ENCODE measurements around the gene SYNE2.
"Not testable (repeated sequence)": the region's sequence is repeated elsewhere in the genome, so short reads cannot be mapped to it uniquely, and the experiment has no call there.

Gene SYNE2

DNA sequence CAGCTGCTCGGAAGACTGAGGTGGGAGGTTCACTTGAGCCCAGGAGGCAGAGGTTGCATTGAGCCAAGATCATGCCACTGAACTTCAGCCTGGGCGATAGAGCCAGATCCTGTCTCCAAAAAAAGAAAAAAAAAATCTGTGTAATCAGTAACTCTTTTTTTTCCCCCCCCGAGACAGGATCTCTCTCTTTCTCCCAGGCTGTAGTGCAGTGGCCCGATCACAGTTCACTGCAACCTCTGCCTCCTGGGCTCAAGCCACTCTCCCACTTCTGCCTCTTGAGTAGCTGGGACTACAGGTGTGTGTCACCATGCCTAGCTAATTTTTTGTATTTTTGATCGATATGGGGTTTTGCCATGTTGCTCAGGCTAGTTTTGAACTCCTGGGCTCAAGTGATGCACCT is 113.6 kb downstream of the SYNE2 start:
- no peak for DNase-seq

DNA sequence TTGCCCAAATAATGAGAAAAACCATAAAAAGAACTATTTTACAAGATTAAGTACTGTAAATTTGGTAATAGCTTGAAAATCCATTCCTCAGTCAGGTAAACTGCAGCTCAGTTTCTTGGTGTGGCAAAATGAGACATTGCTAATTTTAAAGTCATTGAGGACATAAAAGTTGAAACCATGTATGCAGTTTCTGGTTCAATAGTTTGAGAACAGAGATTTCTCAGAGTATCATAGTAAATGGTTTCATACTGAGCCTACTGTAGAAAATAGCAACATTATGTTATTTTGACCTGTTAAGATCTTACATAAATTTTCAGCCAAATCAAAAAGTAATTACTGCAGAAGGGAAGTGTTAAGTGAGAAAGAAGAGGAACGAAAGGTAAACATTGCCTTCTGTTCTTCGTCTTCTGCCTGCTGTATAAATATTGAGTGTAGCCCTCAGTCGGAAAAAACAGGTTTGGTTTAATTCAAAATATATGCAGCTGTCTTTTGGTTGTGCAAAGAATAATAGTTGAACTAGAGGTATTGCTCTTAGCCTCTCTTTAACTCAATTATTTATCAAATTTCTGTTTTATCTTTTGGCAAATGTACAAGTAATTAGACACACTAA is 119.6 kb downstream of the SYNE2 start:
- no peak for DNase-seq

GRCh38 chr14:63974176-63974575 is 121.4 kb downstream of the SYNE2 start:
- DNase-seq = no peak

- no peak for DNase-seq
Observed at GRCh38 chr14:63981569-63981968, 128.8 kb downstream of the SYNE2 start.

DNA sequence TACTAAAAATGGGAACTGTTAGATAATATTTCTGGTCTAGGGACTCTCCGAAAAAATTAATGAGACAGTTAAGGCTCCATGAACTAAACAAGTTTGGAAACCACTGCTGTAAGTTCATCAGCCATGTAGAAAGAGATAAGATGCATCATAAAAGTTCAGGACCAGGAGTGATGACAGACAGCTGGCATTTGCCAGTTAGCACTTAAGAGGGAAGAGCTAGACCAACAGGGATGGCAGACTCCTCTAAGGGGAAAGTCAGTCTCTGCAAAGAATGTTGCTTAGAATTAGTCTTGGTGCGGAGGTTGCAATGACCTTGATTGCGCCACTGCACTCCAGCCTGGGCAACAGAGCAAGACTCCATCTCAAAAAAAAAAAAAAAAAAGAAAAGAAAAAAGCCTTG is 129.4 kb downstream of the SYNE2 start:
- no peak for DNase-seq

GRCh38 chr14:63982629-63983028 is 129.8 kb downstream of the SYNE2 start:
- no peak for DNase-seq

- no peak for DNase-seq
Observed at GRCh38 chr14:63986789-63987533, 134.2 kb downstream of the SYNE2 start.

GRCh38 chr14:63988579-63988978 is 135.8 kb downstream of the SYNE2 start:
- DNase-seq = no peak

DNA sequence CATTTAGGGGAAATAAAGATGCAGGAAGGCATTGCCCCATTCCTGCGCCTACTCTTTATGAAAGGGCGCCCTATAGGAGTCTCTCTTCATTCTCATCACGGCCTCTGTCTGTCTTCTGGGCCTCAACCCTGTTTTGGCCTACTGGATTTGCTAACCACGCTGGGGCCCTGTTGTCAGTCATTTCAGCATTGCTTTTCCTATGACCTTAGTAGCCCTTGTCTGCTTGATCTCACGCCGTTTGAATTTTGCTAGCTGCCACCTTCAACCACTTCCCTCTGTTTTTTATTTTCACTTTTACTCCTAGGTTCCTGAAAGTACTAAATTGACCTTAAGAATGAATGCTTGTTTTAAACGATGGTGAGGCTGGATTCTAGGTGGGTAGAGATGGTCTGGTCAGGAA is 139.0 kb downstream of the SYNE2 start:
- no peak for DNase-seq

- DNase-seq = no peak
Observed at GRCh38 chr14:63992858-63993257, 140.1 kb downstream of the SYNE2 start.

DNA sequence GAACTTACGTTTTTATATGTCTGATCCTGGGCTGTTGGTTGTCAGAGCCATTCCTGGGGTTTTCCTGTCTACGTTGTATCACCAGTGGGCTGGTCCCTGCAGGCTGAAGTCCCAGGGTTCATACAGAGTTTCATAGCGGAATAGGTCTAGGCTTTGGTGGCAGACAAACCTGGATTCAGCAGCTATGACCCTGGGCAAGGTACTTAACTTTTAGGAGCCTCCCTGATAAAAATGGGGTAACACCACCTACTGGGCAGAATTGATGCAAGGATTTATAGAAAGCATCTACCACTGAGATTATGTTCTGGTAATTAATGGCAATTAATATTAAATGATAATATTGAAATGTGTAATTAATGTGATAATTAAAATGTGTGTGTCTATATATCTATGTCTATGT is 141.2 kb downstream of the SYNE2 start:
- DNase-seq = no peak

- DNase-seq = no peak
Observed at GRCh38 chr14:63995285-63995684, 142.5 kb downstream of the SYNE2 start.

GRCh38 chr14:63996016-63996415 is 143.2 kb downstream of the SYNE2 start:
- no peak for DNase-seq

GRCh38 chr14:63996625-63997220 is 143.9 kb downstream of the SYNE2 start:
- no peak for DNase-seq

DNA sequence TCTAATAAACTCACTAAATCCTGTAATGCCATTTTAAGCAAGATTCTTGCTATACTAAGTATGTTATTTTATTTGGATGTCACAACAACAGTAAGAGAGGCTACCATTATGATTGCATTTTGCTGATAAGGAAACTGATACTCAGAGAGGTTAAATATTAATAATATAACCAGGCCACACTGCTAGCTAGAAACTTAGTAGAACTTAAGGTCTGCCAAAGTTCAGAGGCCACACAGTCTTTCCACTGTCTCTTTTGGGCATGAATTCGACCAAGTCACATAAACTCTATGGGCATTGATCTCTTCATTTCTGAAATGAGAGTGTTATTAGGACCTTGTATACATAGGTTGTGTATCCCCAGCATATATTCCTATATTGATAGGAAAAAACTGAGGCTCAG is 147.9 kb downstream of the SYNE2 start:
- no peak for DNase-seq

- no peak for DNase-seq
Observed at GRCh38 chr14:64005822-64006221, 153.0 kb downstream of the SYNE2 start.

DNA sequence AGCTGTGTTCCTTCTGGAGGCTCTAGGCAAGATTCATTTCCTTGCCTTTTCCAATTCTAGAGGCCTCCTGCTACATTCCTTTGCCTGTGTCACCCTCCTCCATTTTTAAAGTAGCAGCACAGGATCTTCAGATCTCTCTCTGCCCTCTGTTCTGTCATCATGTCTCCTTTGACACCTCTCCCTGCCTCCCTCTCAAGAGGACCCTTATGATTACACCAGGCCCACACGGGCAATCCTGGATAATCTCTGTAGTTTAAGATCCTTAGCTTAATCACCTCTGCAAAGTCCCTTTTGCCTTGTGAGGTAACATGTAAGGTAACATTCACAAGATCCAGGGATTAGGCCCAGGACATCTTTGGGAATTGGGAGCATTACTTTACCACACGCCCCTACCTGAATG is 155.2 kb downstream of the SYNE2 start:
- no peak for DNase-seq

- DNase-seq = no peak
Observed at GRCh38 chr14:64012003-64012402, 159.2 kb downstream of the SYNE2 start.

GRCh38 chr14:64012720-64013119 is 159.9 kb downstream of the SYNE2 start:
- no peak for DNase-seq

GRCh38 chr14:64025479-64025878 is 172.7 kb downstream of the SYNE2 start:
- DNase-seq = no peak

GRCh38 chr14:64026600-64026999 is 173.8 kb downstream of the SYNE2 start:
- DNase-seq = no peak

- no peak for DNase-seq
Observed at GRCh38 chr14:64035143-64035542, 182.3 kb downstream of the SYNE2 start.

GRCh38 chr14:64037869-64038745 is 185.3 kb downstream of the SYNE2 start:
- not testable (repeated sequence) for DNase-seq
